Stimulated activated CD4-positive, alpha-beta T cell treated with anti-CD3 and anti-CD28 coated beads, TNF-alpha, amount 100 ng/mL, for 4 hours (primary cell): ENCODE results near the gene TSPAN15.
A peak's percentile ranks its signal among the peaks of the same experiment; 100 is the strongest.
"Not testable (repeated sequence)": the region's sequence is repeated elsewhere in the genome, so short reads cannot be mapped to it uniquely, and the experiment has no call there.

ENCODE experiments used
- DNase-seq, 3 experiments: peaks; one replicate each; pipeline ENCODE4 v3.0.0-alpha.2; 2020; ENCODE audit warnings: low read depth in 3 of 3

The TSPAN15 gene

DNA sequence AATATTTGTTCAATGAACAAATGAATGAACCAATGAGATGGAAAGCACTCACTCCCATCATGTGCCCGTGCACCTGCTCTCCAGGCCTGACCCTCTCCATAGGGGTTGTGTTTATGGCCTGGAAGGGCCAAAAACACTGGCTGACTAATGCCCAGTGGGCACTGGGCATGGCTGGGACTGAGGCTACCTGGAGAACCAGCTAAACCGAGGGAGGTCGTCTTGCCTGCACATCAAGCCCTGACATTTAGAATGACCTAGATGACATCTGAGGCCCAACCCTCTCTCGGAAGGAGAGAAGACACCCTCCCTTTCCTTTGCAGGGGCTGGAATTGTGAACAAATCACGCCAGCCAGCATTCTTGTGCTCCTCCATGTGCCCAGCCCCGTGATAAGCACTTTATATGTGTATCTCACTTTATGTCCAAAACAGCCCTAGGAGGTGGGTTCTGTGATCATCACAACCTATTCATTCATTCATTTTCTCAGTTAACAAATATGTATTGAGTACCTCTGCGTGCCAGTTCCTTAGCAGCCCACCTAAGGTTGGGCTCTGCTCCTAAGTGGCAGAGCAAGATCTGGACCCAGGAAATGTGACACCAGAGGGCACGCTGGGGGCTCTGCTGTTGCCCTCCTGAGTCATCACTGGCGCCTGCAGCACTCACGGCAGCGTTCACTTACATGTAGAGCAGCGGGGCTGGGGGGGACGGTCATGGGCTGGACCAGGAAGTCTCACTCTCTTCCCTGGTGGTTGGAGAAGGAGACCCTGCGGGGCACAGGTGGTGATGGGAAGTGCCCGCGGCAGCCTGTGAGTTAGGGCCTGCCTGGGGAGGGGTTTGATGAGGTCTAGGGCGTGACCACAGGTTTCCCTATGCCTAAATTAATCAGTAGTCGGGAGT, 52.0 kb downstream of the TSPAN15 start:
- no peak for DNase-seq

DNA sequence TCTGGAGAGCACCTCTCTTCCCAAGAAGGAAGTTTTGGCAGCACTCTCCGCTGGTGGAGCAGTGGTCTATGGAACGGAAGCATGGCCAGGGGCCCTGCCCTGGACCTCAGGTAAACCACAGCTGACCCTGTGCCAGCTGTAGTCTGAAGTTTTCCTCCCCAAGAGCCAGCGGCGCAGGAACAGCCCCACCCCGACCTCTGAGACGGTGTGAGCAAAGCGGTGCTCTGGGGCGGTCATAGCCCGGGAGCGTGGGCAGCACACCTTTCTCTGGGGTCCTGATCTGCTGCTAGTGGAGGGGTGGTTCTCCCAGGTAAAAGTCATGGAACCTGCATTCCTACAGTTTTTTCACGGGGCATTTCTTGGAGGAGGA, 52.6 kb downstream of the TSPAN15 start:
- DNase-seq: no peak

DNA sequence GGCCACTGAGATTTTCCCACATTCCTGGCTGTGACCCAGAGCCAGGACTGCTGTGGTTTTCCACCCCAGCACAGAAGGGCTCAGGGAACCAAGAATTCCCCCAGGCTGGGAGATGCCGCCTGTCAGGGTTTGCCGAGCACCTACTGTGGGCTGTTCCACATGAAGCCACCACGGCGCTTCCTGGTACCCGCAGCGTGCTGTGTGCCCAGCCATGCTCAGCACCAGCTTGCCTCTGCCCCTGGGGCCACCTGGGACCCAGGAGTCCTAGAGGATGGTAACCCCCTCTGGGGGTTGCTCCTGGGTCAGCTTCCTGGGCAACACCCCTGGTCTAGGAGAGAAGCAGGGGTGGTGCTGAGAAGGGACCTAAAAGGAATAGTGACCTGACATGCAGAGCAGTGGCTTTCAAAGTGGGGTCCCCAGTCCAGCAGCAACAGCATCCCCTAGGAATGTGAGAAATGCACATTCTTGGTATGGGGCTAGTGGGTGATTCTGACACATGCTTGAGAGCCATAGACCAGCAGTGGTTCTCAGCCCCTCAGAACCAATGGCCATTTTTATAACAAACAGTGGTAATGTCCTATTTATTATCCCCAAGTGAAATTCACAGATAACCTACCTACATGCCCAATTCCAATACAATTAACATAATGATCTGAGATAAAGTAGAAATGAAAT, 53.4 kb downstream of the TSPAN15 start:
- DNase-seq: no peak

DNA sequence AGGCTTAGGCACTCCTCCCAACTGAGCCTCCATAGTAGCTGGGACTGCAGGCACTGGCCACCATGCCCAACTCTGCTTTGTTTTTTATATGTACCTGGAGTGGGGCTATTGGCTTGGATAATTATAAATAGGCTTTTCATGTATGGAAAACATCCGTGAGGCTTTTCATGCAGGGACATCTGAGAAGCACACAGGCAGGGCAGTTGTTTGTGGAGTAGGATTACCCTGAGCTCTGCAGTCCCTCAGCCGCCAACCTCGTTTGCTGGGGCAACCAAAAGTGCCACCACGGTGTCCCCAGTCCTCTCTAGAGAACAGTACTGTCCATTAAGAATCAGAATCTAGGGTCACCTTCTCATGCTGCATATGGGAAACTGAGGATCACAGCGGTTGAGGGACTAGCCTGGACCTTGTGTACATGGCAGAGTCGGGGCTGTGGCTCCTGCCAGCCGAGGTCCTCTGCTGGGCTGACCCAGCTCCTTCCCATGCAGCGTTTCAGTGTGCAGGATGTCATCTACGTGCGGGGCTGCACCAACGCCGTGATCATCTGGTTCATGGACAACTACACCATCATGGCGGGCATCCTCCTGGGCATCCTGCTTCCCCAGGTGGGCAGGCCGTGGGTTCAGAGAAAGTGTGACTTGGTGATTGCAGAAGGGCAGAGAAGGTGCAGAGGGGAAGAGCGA, 54.5 kb downstream of the TSPAN15 start:
- DNase-seq: no peak

DNA sequence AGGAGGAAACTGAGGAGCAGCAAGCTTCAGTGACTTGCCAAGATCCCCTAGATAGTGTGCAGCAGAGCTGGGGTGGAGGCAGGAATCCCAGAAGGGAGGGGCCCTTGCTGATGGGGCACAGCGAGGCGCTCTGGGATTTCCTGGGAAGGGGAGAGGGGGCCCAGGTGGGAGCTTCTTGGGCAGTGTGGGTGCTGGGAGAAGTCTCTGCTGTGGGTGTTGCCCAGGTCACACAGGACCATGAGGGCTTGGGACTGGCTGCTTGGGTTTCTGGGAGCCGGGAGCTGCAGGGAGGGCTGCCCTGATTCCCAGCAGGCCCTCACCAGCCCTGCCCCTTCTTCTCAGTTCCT, 55.2 kb downstream of the TSPAN15 start:
- DNase-seq: no peak

DNA sequence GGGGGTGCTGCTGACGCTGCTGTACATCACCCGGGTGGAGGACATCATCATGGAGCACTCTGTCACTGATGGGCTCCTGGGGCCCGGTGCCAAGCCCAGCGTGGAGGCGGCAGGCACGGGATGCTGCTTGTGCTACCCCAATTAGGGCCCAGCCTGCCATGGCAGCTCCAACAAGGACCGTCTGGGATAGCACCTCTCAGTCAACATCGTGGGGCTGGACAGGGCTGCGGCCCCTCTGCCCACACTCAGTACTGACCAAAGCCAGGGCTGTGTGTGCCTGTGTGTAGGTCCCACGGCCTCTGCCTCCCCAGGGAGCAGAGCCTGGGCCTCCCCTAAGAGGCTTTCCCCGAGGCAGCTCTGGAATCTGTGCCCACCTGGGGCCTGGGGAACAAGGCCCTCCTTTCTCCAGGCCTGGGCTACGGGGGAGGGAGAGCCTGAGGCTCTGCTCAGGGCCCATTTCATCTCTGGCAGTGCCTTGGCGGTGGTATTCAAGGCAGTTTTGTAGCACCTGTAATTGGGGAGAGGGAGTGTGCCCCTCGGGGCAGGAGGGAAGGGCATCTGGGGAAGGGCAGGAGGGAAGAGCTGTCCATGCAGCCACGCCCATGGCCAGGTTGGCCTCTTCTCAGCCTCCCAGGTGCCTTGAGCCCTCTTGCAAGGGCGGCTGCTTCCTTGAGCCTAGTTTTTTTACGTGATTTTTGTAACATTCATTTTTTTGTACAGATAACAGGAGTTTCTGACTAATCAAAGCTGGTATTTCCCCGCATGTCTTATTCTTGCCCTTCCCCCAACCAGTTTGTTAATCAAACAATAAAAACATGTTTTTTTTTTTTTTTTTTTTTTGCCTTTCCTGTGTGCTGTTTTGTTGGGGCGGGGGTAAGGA, 55.8 kb downstream of the TSPAN15 start:
- DNase-seq: no peak

DNA sequence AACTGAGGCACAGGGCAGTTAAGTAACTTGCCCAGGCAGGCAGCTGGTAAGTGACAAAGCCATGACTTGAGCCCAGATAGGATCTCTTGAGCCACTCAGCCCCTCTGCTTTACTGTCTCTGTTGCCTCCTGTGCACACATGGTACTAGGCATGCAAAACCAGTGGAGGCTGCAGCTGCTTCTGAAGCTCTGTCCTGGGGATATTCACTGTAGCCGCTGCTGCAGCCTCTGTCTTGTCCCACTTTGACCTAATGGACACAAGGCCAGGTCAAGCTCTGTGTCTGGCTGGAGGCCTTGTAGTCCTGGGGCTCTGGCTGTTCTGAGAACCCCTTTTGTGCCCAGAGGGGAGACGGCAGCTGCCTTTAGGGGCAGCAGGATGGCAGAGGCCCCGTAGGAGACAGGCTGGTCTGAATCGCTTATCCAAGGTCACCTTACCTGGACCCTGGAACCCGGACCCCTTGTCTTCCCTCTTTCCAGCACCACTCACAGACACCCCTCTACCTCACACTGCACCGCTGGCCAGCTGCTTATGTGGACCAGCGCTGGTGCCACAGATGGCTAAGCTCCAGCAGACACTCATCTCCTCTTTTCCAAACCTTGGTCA, 57.6 kb downstream of the TSPAN15 start:
- no peak for DNase-seq

DNA sequence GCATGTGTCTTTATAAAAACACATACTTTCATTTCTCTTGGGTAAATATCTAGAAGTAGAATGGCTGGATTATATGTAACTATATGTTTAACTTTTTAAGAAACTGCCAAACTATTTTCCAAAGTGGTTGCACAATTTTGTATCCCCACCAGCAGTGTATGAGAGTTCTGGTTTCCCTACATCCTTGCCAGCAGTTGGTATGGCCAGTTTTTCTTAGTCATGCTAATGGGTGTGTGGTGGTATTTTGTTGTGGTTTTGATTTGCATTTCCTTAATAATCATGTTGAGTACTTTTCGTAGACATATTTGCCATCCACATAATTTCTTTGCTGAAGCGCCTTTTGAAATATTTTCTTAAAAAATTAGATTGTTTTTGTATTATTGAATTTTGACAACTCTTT, 61.6 kb downstream of the TSPAN15 start:
- DNase-seq: no peak

DNA sequence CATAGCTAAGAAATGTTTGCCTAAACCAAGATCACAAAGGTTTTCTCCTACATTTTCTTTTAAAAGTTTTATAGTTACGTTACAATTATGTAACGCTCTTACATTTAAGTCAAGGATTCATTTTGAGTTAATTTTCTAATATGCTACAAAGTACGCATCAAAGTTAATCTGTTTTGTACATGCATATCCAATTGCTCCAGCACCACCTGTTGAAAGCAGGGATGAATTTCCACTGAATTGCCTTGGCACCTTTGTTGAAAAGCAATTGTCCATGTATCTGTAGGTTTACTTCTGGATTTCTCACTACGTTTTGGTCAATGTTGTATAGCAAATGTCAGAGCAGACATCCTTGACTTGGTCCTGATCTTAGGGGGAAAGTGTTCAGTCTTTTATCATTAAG, 62.4 kb downstream of the TSPAN15 start:
- DNase-seq: no peak

DNA sequence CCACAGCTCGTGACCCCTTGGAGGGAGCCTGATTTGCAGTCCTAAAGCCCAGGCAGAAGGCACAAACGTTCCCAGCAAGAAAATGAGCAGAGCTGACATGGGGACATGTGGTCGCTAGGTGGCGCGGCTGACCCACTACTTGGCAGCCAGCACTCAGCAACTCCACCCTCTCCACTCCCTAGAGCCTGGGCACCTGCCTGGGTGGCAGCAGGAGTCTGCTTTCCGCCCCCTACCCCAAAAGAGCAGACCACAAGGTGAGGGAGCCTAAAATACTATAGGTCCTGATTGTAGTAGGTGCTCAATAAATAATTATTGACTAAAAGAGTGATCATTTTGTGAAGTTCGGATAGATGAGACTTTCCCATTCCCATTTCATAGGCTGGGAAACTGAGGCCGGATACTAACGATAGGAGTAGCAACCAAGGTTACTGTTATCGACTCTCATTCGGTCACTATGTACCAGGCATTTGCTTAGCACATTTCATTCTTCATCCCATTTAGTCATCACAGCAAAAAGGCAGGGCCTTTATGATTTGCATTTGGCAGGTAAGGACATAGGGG, 64.5 kb downstream of the TSPAN15 start:
- peak; percentile 54 to 60 (median 59) for DNase-seq

DNA sequence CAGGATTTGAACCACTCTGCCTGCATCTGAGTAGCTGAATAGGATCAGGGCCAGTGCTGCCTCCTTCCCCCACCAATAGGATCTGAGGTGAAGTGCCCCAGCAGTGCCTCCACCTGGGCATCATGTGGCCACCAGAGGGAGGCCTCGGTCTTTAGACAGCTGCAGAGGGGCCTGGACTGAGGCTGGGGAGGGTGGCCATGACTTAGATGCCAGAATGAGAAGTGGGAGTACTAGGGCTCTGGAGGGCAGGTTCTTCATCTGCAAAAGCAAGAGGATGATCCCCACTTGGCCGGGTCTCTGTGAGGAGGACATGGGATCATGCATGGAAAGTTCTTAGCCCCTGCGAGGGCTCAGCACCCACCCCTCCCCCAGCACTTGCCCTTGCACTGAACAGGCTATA, 65.1 kb downstream of the TSPAN15 start:
- no peak for DNase-seq

DNA sequence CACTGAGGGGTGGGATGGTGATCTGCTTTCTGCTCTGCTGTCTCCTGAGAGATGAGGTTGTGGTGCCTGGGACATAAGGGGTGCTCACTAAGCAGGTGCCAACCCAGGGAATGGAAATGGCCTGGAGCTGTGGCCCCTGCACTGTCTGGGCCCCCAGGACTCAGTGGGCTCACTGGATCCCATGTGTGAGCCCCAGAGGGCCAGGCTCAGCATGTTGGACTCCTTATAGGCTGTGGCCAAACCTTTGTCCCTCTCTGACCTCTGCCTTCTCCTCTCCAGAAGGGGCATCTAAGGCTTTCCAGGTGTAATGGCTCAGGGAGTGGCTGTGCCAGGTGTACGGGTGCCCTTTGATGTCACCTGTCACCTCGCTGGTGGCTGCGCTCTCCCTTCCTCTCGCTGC, 65.5 kb downstream of the TSPAN15 start:
- DNase-seq: no peak

DNA sequence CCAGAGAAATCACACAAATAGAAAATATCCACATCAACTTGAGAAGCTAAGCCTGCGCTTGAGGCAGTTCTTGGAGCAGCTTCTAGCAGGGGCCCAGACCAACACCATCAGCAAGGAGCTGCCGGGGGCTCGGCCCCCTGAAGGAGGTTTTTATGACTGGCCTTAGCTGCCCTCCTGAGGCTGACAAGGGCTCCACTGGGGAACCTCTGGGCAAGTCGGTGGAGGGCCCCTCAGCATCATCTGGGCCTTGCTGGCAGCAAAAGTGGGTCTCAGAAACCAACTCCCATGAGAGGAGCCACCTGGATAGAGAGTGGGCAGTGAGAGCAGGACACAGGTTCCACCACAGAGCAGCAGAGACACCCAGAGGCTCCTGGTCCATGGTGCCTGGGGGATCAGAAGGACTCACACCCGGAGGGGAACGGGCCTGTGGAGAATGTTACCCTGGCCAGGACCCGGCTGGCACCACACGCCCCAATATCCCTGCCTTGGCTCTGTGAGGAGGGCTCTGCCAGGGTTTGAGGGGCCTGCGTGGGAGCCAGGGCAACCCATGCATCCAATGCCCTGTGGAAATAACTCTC, 66.1 kb downstream of the TSPAN15 start:
- no peak for DNase-seq

DNA sequence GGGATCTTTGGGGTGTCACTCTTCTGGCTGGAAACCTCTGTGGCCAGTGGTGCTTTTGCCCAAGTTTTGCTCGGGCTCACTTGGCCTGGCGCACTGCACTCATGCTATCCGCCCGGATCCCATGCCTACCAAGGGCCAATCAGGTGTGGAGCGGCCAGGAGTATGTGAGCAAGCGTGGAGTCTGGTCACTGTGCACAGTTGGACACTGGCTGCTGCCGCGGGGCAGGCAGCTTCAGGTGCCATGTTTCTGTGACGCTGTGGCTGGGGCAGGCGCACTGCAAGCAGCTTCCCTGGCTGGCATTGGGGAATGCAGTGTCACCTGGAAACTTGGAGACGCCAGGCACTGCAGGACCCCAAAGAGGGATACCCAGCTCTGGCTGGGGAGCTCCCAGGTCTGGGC, 76.7 kb downstream of the TSPAN15 start:
- no peak for DNase-seq

DNA sequence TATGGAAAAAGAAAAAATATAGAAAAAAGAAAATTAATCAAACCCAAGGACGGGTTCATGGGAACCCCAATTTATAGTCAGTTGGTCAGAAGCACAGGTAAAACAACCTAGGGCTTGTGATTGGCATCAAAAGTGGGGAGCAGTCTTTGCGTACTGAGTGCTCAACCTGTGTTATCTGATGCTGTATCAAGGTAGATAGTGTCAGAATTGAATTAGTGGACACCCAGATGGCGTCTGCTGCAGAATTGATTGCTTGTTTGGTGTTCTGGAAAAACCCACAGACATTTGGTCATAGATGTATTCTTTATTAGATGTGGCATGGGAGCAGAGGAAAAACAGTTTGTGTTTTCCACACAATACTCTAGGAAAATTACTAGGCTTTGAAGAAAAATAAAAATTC, 82.4 kb downstream of the TSPAN15 start:
- no peak for DNase-seq

DNA sequence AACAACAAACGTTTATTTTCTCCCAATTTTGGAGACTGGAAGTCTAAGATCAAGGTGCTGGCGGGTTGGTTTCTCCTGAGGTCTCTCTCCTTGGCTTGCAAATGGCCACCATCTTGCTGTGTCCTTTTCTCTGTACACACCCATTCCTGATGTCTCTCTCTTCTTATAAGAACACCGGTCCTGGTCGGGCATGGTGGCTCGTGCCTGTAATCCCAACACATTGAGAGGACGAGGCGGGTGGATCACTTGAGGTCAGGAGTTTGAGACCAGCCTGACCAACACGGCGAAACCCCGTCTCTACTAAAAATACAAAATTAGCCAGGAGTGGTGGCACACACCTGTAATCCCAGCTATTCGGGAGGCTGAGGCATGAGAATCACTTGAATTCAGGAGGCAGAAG, 85.3 kb downstream of the TSPAN15 start:
- DNase-seq: not testable (repeated sequence)

DNA sequence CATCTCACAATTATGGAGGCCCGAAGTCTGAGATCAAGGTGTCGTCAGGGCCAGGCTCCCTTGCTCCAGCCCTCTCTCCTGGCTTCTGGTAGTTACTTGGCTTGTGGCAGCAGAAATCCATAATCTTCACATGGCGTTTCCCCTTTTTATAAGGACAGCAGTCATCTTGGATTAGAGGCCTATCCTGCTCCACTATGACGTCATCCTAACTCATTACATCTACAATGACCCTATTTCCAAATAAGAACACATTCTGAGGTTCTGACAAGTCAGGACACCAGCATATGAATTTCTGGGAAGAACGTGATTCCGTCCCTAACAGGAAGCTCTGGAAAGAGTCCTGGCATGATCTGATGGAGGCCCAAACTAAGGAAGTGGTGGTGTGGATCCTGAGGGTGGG, 86.2 kb downstream of the TSPAN15 start:
- DNase-seq: no peak

DNA sequence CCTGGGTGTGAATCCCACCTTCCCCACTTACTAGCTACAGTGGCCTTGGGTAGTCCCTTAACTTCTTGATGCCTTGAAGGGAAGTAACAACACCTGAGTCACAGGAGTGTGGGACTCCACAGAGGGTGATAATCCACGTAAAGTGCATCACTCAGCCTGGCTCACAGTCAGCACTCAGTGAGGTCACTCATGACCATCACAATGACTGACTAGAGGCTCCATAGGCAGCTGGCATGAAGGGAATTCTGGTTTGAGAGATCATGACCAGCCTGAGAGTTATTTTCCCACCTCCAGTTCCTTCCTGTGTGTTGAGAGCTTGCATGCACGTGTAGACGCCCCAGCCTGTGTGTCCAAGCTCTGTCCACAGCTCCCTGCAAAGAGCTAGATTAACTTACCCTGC, 87.2 kb downstream of the TSPAN15 start:
- no peak for DNase-seq

DNA sequence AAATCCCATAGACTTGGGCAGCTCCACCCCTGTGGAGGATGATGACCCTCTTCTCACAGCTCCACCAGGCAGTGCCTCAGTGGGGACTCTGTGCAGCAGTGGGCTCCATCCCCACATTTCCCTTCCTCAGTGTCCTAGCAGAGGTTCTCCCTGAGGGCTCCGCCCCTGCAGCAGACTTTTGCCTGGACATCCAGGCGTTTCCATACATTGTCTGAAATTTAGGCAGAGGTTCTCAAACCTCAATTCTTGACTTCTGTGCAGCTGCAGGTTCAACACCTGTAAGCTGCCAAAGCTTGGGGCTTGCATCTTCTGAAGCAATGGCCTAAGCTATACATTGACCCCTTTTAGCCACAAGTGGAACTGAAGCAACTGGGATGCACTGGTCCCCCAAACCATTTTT, 90.2 kb downstream of the TSPAN15 start:
- DNase-seq: no peak

DNA sequence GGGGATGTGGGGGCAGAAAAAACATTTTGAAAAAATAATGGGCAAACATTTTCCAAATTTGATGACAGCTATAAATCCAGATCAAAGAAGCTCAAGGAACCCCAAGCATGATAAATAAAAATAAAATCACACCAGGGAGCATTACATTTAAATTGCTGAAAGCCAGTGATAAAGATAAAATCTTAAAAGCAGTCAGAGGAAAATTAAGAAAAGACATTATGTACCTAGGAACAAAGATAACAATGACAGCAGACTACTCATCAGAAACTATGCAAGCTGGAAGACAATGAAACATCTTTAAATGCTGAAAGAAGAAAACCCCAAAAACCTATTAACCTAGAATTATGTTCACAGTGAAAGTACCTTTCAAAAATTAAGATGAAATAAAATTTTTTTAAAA, 98.7 kb downstream of the TSPAN15 start:
- DNase-seq: no peak

DNA sequence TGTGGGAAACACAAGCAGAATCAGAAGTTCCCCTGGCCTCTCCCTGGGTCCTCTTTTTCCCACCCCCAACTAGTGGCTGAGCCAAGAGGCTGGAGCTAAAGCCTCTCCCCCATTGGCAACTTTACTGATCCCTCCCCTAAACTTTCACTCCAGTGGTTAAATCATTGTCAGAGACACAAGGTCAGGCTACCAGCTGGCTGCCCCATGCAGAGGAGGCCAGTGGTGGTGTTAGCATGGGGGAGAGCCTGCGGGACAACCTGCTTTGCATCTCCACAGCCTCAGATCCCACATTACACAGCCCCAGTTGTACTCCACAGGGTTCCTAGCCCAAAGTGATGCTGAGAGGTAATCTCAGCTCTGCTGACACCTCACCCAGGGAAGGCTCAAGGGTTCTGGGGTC, 101.0 kb downstream of the TSPAN15 start:
- DNase-seq: no peak
